GM18508 (cell line): Measurements from ENCODE around the gene MAP3K7CL.
"Not testable (repeated sequence)": the region's sequence is repeated elsewhere in the genome, so short reads cannot be mapped to it uniquely, and the experiment has no call there.

Experiments used
- ATAC-seq: cut with Tn5 transposase; IDR thresholded peaks from one replicate; pipeline ENCODE4 v1.9.1; 2021; ENCODE audit warnings: moderate number of reproducible peaks; ENCODE audit not compliant: insufficient read depth, unreplicated experiment

Gene MAP3K7CL

DNA sequence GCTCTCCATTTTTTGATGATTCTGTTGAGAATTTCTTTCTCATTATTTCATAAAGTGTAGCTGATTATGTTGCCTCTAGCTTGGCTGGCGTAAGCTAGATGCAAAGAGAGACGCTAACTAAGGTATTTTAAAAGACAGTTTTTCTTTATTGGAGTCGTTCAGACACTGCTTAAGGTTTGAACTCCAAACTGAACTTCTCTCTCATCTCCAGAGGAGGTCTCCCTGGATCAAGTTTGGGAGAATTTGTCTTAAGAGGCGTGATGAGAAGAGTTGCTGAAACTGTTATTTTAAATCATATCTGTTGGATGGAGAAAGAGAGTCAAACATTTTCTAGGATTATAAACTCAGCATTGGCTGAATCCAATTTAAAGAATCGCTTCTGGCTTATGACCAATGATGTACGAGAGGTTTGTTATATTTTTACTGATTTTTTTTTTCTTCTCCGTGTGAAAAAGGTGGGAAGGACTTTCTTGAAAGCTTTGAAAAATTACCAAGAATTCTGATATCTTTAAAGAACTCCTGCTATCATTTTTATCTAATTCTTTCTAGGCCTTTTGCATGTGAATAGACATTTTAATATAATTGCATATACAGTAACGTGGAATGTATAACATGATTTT is 34.0 kb downstream of the MAP3K7CL start:
- no peak for ATAC-seq

DNA sequence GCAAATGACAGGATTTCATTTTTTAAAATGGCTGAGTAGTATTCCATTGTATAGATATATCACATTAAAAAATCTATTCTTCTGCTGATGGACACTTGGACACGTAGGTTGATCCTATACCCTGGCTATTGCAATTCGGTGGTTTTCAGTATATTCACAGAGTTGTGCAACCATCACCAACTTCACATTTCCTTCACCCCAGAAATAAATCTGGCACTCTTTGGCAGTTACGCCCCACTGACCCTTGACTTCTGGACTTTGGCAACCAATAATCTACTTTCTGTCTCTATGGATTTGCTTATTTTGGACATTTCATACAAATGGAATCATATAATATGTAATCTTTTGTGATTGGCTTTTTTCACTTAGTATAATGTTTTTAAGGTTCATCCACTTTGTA is 35.9 kb downstream of the MAP3K7CL start:
- no peak for ATAC-seq

DNA sequence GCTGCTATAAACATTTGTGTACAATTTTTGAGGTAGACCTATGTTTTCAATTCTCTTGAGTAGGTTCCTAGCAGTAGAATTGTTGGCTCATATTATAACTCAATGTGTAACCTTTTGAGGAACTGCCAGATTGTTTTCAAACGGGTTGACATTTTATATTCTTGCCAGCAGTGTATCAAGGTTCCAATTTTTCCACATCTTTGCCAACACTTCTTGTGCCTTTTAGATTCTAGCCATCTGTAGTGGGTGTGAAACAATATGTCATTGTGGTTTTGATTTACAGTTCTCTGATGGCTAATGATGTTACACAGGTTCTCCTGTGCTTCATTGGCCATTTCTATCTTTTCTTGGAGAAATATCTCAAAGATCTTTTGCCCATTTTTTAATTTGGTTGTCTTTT is 36.4 kb downstream of the MAP3K7CL start:
- no peak for ATAC-seq

DNA sequence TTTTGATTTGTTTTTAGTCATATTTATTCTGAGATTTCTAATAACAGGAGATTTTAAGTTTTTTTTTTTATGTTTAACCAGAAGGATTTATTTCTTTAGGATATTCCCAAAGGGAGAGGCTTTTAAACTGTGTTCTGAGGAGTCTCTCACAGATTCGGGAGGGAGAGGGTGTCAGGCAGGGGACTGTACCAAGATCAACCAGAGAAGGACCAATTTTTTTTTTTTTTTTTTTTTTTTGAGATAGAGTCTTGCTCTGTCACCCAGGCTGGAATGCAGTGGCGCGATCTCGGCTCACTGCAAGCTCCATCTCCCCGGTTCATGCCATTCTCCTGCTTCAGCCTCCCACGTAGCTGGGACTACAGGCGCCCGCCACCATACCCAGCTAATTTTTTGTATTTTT is 37.0 kb downstream of the MAP3K7CL start:
- not testable (repeated sequence) for ATAC-seq

DNA sequence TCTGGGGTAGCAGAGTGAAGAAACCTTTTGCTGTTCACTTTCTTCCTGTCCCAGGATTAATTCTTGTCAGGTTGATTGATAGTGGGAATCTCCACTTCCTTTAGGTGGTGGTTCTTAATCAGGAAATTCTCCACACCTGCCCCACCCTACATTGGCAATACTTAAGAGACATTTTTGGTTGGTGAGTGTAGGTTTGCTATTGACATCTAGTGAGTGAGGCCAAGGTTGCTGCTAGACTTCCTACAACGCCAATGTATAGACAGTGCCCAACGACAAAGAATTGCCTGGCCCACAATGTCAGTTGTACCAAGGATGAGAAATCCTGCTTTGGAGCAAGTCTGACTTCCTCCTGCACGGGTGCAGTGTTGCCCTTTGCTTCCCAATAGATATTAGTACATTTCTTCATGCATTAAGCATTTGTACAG is 38.5 kb downstream of the MAP3K7CL start:
- no peak for ATAC-seq

DNA sequence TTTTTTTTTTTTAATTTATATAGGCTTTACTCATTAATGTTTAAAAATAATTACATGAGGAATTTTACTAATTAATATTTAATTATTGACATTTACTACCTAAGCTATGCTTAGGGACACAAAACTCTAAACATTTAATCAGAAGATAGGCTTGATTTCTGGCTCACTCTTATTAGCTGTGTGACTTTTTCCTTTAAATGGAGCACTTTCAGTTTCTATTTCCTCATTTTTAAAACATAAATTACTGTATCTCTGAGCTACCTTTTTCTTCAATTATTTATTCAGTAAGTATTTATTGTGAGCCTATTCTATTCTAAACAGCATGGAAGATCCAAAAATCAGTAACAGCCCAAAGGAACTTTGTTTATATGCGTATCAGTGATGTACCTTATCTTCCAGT is 40.5 kb downstream of the MAP3K7CL start:
- ATAC-seq: no peak

DNA sequence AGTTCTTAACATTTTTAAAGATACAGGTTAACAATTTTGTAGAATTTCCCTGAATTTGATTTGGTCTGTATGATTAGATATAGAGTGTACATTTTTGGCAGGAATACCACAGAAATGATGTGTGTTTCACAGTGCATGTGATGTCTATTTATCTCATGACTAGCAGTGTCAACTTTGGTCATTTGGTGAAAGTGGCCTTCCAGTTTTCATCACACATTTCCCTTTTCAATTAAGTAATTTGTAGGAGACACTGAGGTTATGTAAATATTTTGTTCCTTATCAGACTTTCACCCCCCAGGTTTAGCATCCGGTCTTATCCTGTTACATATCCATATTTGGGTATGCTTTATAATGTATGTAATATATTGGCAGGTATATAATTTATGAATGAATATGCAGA is 41.8 kb downstream of the MAP3K7CL start:
- no peak for ATAC-seq

DNA sequence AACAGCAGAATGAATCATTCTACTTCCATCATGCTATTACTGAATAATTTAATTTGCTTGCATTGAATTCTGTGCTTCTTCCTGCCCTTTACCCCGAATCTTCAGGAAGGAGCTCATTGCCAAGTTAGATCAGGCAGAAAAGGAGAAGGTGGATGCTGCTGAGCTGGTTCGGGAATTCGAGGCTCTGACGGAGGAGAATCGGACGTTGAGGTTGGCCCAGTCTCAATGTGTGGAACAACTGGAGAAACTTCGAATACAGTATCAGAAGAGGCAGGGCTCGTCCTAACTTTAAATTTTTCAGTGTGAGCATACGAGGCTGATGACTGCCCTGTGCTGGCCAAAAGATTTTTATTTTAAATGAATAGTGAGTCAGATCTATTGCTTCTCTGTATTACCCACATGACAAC is 44.2 kb downstream of the MAP3K7CL start:
- ATAC-seq: no peak

DNA sequence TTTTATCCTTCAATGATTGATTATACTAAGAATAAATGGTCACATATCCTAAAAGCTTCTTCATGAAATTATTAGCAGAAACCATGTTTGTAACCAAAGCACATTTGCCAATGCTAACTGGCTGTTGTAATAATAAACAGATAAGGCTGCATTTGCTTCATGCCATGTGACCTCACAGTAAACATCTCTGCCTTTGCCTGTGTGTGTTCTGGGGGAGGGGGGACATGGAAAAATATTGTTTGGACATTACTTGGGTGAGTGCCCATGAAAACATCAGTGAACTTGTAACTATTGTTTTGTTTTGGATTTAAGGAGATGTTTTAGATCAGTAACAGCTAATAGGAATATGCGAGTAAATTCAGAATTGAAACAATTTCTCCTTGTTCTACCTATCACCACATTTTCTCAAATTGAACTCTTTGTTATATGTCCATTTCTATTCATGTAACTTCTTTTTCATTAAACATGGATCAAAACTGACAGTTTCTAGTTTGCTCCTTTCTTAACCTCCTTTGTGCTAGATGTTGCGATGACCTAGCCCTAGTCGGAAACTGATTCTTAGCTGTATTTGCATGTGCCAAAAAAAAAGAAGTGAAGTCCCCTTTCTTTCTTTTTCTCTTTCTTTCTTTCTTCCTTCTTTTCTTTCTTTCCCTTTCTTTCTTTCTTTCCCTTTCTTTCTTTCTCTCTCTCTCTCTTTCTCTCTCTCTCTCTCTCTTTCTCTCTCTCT is 45.1 kb downstream of the MAP3K7CL start:
- ATAC-seq: no peak

DNA sequence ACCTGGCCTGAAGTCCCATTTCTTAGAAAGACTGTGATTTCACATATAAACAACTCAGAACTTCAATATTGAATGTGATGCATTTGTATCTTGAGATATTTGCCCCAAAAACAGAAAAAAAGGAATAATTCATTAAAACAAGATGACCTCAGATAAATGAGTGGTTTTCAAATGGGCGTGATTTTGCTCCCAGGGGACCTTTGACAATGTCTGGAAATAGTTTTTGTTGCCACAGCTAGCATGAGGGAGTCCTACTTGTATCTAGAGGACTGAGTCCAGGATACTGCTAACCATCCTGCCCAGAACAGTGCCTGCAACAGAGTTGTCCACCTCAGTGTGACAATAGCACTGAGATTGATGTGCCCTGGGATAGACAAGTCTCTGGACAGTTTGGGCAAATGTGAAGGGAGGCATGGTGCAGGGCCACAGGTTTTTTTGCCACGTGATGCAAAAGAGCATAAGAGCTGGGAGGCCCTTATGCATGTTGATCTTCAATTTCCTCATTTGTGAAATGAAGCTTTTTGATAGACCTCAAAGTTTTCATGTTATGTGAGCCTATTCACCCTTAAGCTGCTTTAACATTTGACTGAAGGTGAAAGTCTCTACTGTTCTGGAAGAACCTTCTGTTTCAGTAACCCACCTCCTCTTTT is 46.2 kb downstream of the MAP3K7CL start:
- ATAC-seq: no peak

DNA sequence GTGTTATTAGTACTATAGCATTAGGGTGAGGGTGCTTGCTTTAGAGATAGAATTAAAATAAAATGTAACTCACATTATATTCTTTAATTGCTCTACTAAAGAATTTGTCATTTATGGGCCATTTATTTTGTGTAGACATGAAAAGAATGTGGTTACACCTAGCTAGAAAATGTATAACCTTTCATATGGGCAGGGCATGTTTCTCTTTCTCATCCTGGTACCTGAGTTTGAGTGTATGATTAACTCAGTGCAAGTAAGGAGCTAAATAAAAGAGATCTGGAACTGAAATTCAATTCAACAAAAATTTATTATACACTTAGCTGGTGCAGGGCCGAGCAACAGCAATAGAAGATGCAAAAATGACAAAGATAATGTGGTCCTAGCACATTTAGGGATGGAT is 47.4 kb downstream of the MAP3K7CL start:
- ATAC-seq: no peak

DNA sequence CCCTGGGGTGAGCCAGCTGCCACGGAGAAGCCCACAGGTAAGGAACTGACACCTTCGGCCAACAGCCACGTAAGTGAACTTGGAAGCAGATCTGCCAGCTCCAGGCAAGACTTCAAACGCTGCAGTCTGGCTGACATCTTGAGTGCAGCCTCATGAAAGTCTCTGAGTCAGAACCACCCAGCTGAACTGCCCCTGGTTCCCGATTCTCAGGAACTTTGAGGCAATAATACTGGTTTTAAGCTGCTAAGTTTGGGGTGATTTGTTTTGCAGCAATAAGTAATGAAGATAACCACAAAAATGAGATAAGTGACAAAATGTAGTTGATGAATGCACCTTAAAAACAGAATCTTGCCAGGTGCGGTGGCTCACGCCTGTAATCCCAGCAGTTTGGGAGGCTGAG is 48.5 kb downstream of the MAP3K7CL start:
- no peak for ATAC-seq

DNA sequence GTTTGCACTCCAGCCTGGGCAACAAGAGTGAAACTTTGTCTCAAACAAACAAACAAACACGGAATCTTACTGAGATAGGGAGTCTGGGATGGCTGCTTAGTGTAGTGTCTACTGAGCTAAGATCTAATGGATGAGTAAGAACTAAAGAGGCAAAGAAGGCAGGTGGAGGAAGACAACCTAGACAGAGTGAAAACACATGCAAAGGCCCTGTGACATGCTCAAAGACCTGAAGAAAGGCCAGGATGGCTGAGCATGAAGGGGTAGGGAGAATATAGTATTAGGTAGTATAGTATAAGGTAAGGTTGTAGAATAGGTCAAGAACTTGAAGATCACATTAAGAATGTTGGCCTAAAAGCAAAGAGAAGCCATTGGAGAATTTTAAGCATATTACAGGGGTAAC is 49.1 kb downstream of the MAP3K7CL start:
- no peak for ATAC-seq

DNA sequence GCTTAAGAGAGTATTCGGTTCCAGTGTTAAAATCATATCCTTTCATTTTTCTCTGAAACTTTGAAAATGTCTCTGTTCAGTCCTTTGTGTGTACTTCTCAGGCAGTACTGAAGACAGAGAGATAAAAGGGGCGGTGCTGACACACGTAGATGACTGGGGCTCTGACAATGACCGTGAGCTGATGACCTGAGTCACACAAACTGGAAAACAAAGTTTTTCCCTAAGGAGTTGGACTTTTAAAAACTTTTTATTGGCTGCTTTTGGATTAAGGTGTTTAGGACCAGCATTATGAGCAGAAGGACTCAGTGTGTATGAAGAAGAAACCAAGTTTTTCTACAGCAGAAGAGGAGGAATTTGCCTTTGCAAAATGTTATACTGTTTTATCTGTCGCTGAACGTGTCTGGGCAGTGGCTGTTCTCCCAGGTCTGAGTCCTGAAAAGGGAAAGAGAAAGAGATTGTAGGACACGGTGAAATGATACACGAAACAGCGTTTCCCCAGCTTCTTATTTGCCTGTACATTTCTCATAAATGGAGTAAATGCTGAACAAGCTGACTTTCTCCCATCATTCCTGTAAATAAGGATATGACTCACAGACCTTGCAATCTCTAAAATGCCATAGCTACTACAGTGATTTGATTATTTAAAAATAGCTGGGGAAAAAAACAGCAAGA is 51.5 kb downstream of the MAP3K7CL start:
- no peak for ATAC-seq

DNA sequence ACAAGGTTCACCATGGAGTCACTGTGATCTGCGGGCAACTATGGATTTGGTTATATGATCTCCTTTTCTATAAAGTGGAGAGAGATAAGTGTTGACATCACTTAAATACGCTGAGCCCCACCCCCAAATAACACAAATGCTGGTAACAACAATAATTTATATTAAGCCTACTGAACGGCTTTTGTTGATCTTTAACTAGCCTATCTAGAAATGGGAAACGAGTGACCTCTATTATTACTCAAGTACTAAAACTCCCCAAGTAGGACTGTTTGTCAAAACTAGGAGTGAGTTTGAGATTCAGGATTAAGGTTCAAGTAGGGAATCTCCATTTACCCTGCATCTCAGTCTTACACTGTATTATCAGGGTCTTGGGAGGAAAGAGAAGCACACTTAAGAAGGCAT is 52.2 kb downstream of the MAP3K7CL start:
- no peak for ATAC-seq

DNA sequence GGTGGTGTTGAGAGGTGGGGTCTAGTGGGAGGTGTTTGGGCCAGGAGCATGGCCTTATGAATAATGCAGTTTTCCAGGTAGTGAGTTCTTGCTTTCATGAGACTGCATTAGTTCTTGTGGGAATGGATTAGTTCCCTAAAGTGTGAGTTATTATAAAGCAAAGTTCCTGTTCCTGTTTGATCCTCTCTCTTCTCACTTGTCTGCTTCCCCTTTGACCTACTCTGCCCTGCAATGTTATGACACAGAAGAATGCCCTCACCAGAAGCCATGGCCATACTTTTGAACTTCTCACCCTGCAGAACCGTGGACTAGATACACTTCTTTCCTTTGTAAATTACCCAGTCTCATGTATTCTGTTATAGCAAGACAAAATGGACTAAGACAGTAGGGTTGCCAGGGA is 53.6 kb downstream of the MAP3K7CL start:
- ATAC-seq: no peak

DNA sequence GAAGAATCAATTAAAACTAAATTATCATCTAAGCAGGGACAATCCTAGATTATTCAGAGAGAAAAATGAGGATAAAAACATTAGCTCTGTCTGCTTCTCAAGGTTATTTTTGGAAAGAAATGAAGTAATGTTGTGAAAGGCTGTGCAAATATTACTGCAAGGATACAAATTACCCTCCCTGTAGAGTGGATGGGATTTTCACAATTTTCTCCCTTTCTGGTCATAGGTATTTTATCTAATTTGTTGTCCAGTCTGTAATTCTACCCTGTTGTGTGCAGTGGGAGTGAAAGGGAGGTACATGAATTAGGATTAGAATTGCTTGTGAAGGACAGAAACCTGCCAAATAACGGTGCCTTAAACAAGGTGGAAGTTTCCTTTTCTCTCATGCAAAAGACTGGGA is 54.7 kb downstream of the MAP3K7CL start:
- ATAC-seq: no peak

DNA sequence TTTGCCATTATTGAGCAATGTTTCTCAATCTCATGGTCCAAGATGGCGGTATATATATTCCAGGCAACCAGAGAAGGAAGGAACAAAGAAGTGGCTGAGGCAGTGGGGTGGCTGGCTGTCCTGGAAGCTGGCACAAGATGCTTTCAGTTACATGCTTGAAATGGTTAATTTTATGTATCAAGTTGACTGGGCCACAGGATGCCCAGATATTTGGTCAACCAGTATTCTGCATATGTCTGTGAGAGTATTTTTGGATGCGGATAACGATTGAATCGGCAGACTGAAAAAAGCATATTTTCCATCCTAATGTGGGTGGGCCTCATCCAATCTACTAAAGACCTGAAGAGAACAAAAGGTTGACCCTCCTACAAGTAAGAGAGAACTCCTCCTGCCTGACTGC is 55.2 kb downstream of the MAP3K7CL start:
- no peak for ATAC-seq

DNA sequence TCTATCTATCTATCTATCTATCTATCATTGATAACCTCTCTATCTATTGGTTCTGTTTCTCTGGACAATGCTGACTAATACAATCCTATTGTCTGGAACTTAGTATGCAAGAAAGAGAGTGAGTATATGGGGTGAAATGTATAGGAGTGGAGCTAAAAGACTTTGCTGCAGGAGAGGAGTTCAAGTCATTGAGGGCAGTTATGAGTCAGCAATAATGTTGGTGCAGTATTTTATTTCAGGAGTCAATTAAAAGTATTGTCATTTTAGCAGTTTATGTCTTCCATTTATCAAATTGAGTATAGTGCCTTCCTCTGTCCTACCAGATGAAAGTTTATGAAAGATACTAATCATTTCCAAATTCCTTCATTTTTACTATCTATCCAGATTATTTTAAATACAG is 55.8 kb downstream of the MAP3K7CL start:
- ATAC-seq: no peak

DNA sequence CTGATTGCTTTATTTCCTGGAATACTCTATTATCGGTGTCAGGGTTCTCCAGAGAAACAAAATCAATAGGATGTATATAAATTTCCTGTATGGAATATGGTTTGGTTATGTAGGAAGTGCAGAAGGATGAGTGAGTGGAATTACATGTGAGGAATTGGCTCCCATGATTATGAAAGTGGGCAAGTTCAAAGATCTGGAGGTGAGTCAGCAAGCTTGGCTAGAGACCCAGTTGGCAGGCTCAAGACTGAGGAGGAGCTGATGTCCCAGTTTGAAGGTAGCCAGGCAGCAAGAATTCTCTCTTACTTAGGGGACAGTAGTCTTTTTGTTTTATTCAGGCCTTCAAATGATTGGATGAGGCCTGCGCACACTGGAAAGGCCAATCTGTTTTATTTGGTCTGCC is 57.5 kb downstream of the MAP3K7CL start:
- no peak for ATAC-seq

DNA sequence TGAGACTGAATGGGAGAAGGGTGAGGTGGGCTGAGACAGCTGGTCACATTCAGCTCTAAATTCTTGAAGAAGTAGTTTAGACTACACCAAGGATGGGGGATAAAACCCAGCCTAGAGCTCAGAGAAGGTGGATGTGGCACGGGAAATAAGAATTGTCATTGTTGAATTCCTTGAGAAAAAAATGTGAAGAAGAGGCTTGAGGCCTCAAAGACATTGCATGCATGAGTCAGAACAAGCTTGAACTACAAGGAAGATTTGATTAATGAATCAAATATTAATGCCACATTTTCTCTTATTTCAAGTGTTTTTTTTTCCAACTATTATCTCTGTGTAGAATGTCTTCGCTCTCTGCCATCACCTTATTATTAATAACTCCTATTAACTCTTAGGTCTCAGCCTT is 58.9 kb downstream of the MAP3K7CL start:
- no peak for ATAC-seq
